Hepatocyte (in vitro differentiated cells): ENCODE data around the gene ARHGAP10. TPM values are rescaled to one million over a fixed set of nuclear protein-coding genes. Genes with fewer than 3 reads are reported as not detected.

ENCODE experiments used
- DNase-seq: peaks from one replicate; pipeline ENCODE4 v3.0.0-alpha.2; 2016; ENCODE audit warnings: low spot score
- H2AFZ ChIP-seq: fragments of 200-600 bp; sonication (generic); 2 replicates; pipeline ENCODE4 v1.6.0; 2016; ENCODE audit warnings: antibody characterized with exemption, mild to moderate bottlenecking
- H3K27ac ChIP-seq: fragments of 200-600 bp; sonication (generic); 2 replicates; pipeline ENCODE4 v1.5.1; 2016; ENCODE audit warnings: mild to moderate bottlenecking
- H3K27me3 ChIP-seq: fragments of 200-600 bp; sonication (generic); 2 replicates; pipeline ENCODE4 v1.6.1; 2016
- H3K36me3 ChIP-seq: fragments of 200-600 bp; sonication (generic); replicated peaks from 2 replicates; pipeline ENCODE4 v1.5.1; 2016; ENCODE audit warnings: low read depth; ENCODE audit not compliant: insufficient read depth
- H3K4me1 ChIP-seq: fragments of 200-600 bp; sonication (generic); 2 replicates; pipeline ENCODE4 v1.5.1; 2016; ENCODE audit warnings: mild to moderate bottlenecking, moderate library complexity; ENCODE audit not compliant: insufficient read depth
- H3K4me2 ChIP-seq: fragments of 200-600 bp; sonication (generic); 2 replicates; pipeline ENCODE4 v1.6.0; 2016
- H3K4me3 ChIP-seq: fragments of 200-600 bp; sonication (generic); 2 replicates; pipeline ENCODE4 v1.5.1; 2016; ENCODE audit warnings: mild to moderate bottlenecking
- H3K79me2 ChIP-seq: fragments of 200-600 bp; sonication (generic); 2 replicates; pipeline ENCODE4 v1.6.0; 2017; ENCODE audit warnings: mild to moderate bottlenecking
- H3K9me2 ChIP-seq: fragments of 200-600 bp; sonication (generic); replicated peaks from 2 replicates; pipeline ENCODE4 v1.6.0; 2017; ENCODE audit warnings: mild to moderate bottlenecking; ENCODE audit not compliant: insufficient read depth
- H3K9me3 ChIP-seq: fragments of 200-600 bp; sonication (generic); 2 replicates; pipeline ENCODE4 v1.5.1; 2016; ENCODE audit warnings: low read depth, mild to moderate bottlenecking
- H4K20me1 ChIP-seq: fragments of 200-600 bp; sonication (generic); 2 replicates; pipeline ENCODE4 v1.6.0; 2016; ENCODE audit warnings: mild to moderate bottlenecking; ENCODE audit not compliant: insufficient read depth, poor library complexity, severe bottlenecking
- EZH2 ChIP-seq: fragments of 200-600 bp; sonication (generic); IDR thresholded peaks from 2 replicates; pipeline ENCODE4 v1.6.1; 2016; ENCODE audit warnings: antibody characterized with exemption, mild to moderate bottlenecking, borderline replicate concordance
- EZH2phosphoT487 ChIP-seq: fragments of 200-600 bp; sonication (generic); IDR thresholded peaks from one replicate; pipeline ENCODE4 v1.6.1; 2018; ENCODE audit warnings: antibody characterized with exemption, mild to moderate bottlenecking, low read depth, moderate library complexity; ENCODE audit not compliant: unreplicated experiment, severe bottlenecking
- WGBS: methylation state at CpG from one replicate; pipeline ENCODE4 v1.1.6; 2016; ENCODE audit warnings: low lambda C conversion rate; ENCODE audit errors: missing lambda C conversion rate; 5-methylcytosine and 5-hydroxymethylcytosine counted together
- polyA plus RNA-seq: library from polyadenylated mRNA; unstranded; fragments of >200 nt; fragmentation: Nextera tagmentation; extraction: Ambion mirVana; gene quantifications from 2 replicates; pipeline ENCODE4 v1.2.1, GENCODE V29; 2016
- total RNA-seq: library from RNA; depleted of rRNA; stranded (reverse); fragments of >200 nt; gene quantifications from 2 replicates; pipeline ENCODE4 v1.2.3, GENCODE V29; 2014
- TF ChIP-seq, protein P1 (sequence below): fragments of 200-600 bp; sonication (generic); IDR thresholded peaks from 2 replicates; pipeline ENCODE4 v1.5.1; 2016; ENCODE audit warnings: antibody characterized with exemption, mild to moderate bottlenecking; ENCODE audit not compliant: poor library complexity

ARHGAP10 gene
- total and polyA plus RNA-seq, 2 experiments from 2014 or later = 16.8 to 23.4 TPM

DNA sequence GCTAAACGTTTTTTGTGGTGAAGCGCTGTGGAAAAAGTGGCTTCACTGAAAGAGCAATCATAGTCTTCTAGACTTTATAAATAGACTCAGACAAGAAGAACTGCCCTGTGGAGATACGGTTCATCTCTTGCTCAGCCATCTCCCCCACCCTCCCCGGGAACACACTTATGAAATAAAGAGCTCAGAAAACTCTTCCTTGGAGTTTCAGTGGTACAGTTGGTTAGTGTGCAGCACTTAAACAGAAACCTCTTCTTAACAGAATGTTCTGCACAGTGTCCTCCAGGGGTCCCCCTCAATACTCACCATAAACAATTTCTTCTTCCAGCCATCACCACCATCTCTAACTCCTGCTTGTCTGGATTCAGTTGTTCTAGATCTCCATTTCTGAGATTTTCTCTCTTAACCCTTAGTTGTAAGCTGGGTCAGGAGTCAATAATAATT is 313.0 kb downstream of the ARHGAP10 start:
- Histone ChIP-seq H3K4me3 (no peak overlapping the region), H3K9me3 (no peaks in the 10 kb centered on the region), H3K27me3 (no peaks in the 10 kb centered on the region), H3K4me1 (no peaks in the 10 kb centered on the region), H3K36me3 (no peaks in the 10 kb centered on the region), H3K79me2 (no peaks in the 10 kb centered on the region), H3K9me2 (no peaks in the 10 kb centered on the region), H3K4me2 (no peak overlapping the region), H2AFZ (no peak overlapping the region), H4K20me1 (no peaks in the 10 kb centered on the region), H3K27ac (no peak overlapping the region)
- WGBS = 91% methylated on average over 4 of the region's 4 CpGs
- DNase-seq = no peak
- no peak for TF ChIP-seq EZH2
- TF ChIP-seq EZH2phosphoT487 = no peak
- TF ChIP-seq, protein P1, sequence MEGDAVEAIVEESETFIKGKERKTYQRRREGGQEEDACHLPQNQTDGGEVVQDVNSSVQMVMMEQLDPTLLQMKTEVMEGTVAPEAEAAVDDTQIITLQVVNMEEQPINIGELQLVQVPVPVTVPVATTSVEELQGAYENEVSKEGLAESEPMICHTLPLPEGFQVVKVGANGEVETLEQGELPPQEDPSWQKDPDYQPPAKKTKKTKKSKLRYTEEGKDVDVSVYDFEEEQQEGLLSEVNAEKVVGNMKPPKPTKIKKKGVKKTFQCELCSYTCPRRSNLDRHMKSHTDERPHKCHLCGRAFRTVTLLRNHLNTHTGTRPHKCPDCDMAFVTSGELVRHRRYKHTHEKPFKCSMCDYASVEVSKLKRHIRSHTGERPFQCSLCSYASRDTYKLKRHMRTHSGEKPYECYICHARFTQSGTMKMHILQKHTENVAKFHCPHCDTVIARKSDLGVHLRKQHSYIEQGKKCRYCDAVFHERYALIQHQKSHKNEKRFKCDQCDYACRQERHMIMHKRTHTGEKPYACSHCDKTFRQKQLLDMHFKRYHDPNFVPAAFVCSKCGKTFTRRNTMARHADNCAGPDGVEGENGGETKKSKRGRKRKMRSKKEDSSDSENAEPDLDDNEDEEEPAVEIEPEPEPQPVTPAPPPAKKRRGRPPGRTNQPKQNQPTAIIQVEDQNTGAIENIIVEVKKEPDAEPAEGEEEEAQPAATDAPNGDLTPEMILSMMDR = peak; percentile 13

- Histone ChIP-seq H3K9me3 (no peaks in the 10 kb centered on the region), H4K20me1 (no peaks in the 10 kb centered on the region), H3K36me3 (no peaks in the 10 kb centered on the region), H3K4me1 (no peaks in the 10 kb centered on the region), H3K79me2 (no peaks in the 10 kb centered on the region), H3K9me2 (no peaks in the 10 kb centered on the region), H3K27me3 (no peaks in the 10 kb centered on the region), H3K27ac (no peak overlapping the region), H2AFZ (no peak overlapping the region), H3K4me3 (no peak overlapping the region), H3K4me2 (no peak overlapping the region)
- TF ChIP-seq, protein P1 = no peak
- TF ChIP-seq EZH2 (no peak), EZH2phosphoT487 (no peak)
- DNase-seq = no peak
- WGBS = 71% methylated on average over 4 of the region's 4 CpGs
Observed at GRCh38 chr4:148048598-148048997, 316.7 kb downstream of the ARHGAP10 start.

DNA sequence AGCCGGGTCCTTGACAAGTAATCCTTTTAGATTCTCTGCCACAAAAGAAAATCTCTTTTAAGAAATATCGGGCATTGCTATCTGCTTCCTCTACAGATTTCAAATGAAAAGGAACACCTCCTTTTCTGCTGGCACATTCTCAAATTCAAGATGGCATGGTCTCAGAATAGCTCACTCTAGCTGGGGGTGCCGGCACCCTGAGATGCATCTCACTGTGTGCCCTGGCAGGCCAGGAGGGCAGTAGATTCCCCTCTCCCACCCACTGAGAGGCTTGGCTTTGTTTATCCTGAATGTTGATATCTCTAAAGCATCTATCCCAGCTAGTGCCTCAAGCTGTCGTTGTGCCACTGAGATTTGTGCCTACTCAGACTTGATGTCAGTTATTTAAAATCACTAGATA is 319.5 kb downstream of the ARHGAP10 start:
- Histone ChIP-seq H3K27ac (no peak overlapping the region), H3K4me3 (no peak overlapping the region), H4K20me1 (no peaks in the 10 kb centered on the region), H3K9me3 (no peaks in the 10 kb centered on the region), H2AFZ (no peak overlapping the region), H3K79me2 (no peaks in the 10 kb centered on the region), H3K4me2 (no peak overlapping the region), H3K36me3 (no peaks in the 10 kb centered on the region), H3K4me1 (no peaks in the 10 kb centered on the region), H3K27me3 (no peaks in the 10 kb centered on the region), H3K9me2 (no peaks in the 10 kb centered on the region)
- no peak for DNase-seq
- TF ChIP-seq EZH2phosphoT487 = no peak
- TF ChIP-seq EZH2 = no peak
- TF ChIP-seq, protein P1 = no peak
- WGBS = 84% methylated on average over 4 of the region's 4 CpGs

DNA sequence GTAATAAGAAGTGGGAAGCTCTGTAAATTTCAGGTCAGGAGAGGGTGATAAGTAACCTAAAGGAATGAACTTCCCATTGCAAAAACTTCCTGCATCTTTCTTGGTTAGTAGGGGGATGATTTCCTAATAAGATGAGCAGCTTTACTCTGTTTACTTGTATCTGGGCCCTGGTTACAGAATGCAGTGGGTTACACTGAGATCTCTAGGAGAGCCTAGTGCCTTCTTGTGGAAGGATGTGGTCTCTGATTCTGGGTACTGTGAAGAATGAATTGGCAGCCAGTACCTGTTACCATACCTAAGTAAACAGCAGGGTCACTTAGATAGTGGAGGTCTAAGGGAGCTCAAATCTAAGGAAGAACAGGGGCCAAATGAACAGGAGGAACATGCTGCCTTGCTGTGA is 320.6 kb downstream of the ARHGAP10 start:
- Histone ChIP-seq H3K27ac (no peak overlapping the region), H4K20me1 (no peaks in the 10 kb centered on the region), H3K36me3 (no peaks in the 10 kb centered on the region), H3K27me3 (no peaks in the 10 kb centered on the region), H2AFZ (no peak overlapping the region), H3K9me3 (no peaks in the 10 kb centered on the region), H3K4me3 (no peak overlapping the region), H3K79me2 (peaks cover 5% of the 10 kb centered on the region), H3K4me2 (no peak overlapping the region), H3K4me1 (no peaks in the 10 kb centered on the region), H3K9me2 (no peaks in the 10 kb centered on the region)
- TF ChIP-seq EZH2phosphoT487 = no peak
- TF ChIP-seq, protein P1 = no peak
- no peak for TF ChIP-seq EZH2
- DNase-seq = no peak
